Fibroblast of lung (primary cell): ENCODE results near the gene PIK3C2B.

Experiments
- CTCF ChIP-seq, 2 donors: IDR thresholded peaks in 1 of 2; conservative IDR thresholded peaks in 1 of 2; 1 replicate in 1 of 2; 2 replicates in 1 of 2; pipeline ENCODE4 v1.5.1; 2011 to 2012; ENCODE audit warnings: low read length in 2 of 2, control low read depth in 1 of 2, inconsistent platforms in 1 of 2, low read depth in 1 of 2, mild to moderate bottlenecking in 1 of 2
- EZH2 ChIP-seq: IDR thresholded peaks from 2 replicates; pipeline ENCODE4 v1.5.1; 2012; ENCODE audit warnings: low read length, control low read depth, mild to moderate bottlenecking; ENCODE audit errors: missing control alignments

- TF ChIP-seq CTCF (conservative IDR thresholded peaks at IDR 0.05 in 1 of 2, IDR thresholded peaks at IDR 0.05 in 1 of 2; ENCODE audit: low read depth in 1 of 2, low read length in 2 of 2) (no peak), EZH2 (no peak)
These were observed 21.7 kb upstream of the PIK3C2B start, which contains the start of gene MDM4 for GRCh38 chr1:204516180-204516879.
